Measurements from ENCODE around the gene KRT75.

DNA sequence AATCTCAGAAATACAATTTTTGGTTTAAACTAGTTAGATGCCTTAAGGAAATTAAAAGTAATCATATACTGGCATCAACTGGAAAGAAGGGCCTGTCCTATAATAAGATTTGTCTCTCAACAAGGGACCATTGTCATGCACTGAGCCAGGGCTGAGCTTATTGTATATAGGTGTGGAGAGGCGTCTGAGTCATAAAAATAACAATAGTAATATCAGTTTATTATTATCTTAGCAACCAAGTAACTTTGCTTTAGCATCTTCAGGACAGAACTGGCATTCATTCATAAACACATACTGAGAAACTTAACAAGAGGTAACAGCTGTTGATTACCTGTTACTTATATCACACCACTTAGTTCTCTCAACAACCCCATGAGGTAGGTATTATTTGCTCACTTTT lies 7.1 kb downstream of the KRT75 start:
- TF ChIP-seq, protein P1, sequence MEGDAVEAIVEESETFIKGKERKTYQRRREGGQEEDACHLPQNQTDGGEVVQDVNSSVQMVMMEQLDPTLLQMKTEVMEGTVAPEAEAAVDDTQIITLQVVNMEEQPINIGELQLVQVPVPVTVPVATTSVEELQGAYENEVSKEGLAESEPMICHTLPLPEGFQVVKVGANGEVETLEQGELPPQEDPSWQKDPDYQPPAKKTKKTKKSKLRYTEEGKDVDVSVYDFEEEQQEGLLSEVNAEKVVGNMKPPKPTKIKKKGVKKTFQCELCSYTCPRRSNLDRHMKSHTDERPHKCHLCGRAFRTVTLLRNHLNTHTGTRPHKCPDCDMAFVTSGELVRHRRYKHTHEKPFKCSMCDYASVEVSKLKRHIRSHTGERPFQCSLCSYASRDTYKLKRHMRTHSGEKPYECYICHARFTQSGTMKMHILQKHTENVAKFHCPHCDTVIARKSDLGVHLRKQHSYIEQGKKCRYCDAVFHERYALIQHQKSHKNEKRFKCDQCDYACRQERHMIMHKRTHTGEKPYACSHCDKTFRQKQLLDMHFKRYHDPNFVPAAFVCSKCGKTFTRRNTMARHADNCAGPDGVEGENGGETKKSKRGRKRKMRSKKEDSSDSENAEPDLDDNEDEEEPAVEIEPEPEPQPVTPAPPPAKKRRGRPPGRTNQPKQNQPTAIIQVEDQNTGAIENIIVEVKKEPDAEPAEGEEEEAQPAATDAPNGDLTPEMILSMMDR (IDR thresholded peaks at IDR 0.05) = no peak
- TF ChIP-seq POLR2A (IDR thresholded peaks at IDR 0.05) = no peak

Data from right lobe of liver (tissue), 4 donors.